Esophagus muscularis mucosa (tissue), 4 donors: Measurements from ENCODE around the gene NTF4. TPM values are rescaled to one million over a fixed set of nuclear protein-coding genes. Genes with fewer than 3 reads are reported as not detected.
"Not testable (repeated sequence)": the region's sequence is repeated elsewhere in the genome, so short reads cannot be mapped to it uniquely, and the experiment has no call there.

Experiments
- DNase-seq: peaks from one replicate; pipeline ENCODE4 v3.0.0-alpha.2; 2017; ENCODE audit errors: extremely low spot score
- H3K27ac ChIP-seq, 4 donors: fragments of 200-600 bp; sonication (generic); replicated peaks in 1 of 4; 1 replicate in 3 of 4; 2 replicates in 1 of 4; pipeline ENCODE4 v1.5.1; 2016 to 2019; ENCODE audit warnings: mild to moderate bottlenecking in 1 of 4
- H3K27me3 ChIP-seq, 4 donors: fragments of 200-600 bp; sonication (generic); one replicate each; pipeline versions ENCODE4 v1.5.1 to v1.6.0; 2016 to 2019
- H3K36me3 ChIP-seq, 4 donors: fragments of 200-600 bp; sonication (generic); one replicate each; pipeline ENCODE4 v1.5.1; 2016 to 2019
- H3K4me1 ChIP-seq, 4 donors: fragments of 200-600 bp; sonication (generic); one replicate each; pipeline ENCODE4 v1.5.1; 2016 to 2019
- H3K4me3 ChIP-seq, 4 donors: fragments of 200-600 bp; sonication (generic); 1 replicate in 2 of 4; 2 replicates in 2 of 4; pipeline ENCODE4 v1.5.1; 2016 to 2019; ENCODE audit warnings: mild to moderate bottlenecking in 4 of 4, moderate library complexity in 1 of 4
- H3K9me3 ChIP-seq, 4 donors: fragments of 200-600 bp; sonication (generic); 1 replicate in 3 of 4; 2 replicates in 1 of 4; pipeline ENCODE4 v1.5.1; 2016 to 2019
- CTCF ChIP-seq, 3 experiments: fragments of 200-600 bp in 2 of 3; fragments of 450-650 bp in 1 of 3; sonication (generic) in 2 of 3; IDR thresholded peaks; one replicate each; pipeline ENCODE4 v1.5.1; 2017 to 2019; ENCODE audit warnings: antibody characterized with exemption in 3 of 3, mild to moderate bottlenecking in 2 of 3, moderate library complexity in 1 of 3
- EP300 ChIP-seq: sonication (generic); formaldehyde crosslinking; IDR thresholded peaks from one replicate; pipeline ENCODE4 v1.6.1; 2017; ENCODE audit warnings: antibody characterized with exemption
- POLR2A ChIP-seq: fragments of 450-650 bp; IDR thresholded peaks from one replicate; pipeline ENCODE4 v1.6.1; 2017; ENCODE audit warnings: antibody characterized with exemption, moderate library complexity, mild to moderate bottlenecking, low read depth
- POLR2AphosphoS5 ChIP-seq, 2 donors: sonication (generic); formaldehyde crosslinking; IDR thresholded peaks; one replicate each; pipeline ENCODE4 v1.6.1; 2017; ENCODE audit warnings: antibody characterized with exemption in 2 of 2
- WGBS: methylation state at CpG from one replicate; pipeline ENCODE4 v1.1.5; 2018; 5-methylcytosine and 5-hydroxymethylcytosine counted together
- intact Hi-C: fragments of 100-400 bp; cut with DNase I; formaldehyde crosslinking; loops from one replicate; pipeline ENCODE4 v1.15.1; 2023
- total RNA-seq, 4 donors: library from RNA; depleted of rRNA; stranded (reverse); fragments of >200 nt; gene quantifications; one replicate each; pipeline versions ENCODE4 v1.1.0 to v1.2.1, GENCODE V29; 2016

The NTF4 gene
- total RNA-seq, 4 donors from 2014 or later: not detected

GRCh38 chr19:49028686-49029085 is 35.9 kb downstream of the NTF4 start:
- H3K27ac ChIP-seq, H3K4me3 ChIP-seq, intact Hi-C loops, H3K36me3 ChIP-seq, H3K27me3 ChIP-seq, H3K4me1 ChIP-seq, DNase-seq, H3K9me3 ChIP-seq: not testable (repeated sequence)
- 83% methylated on average over 9 of the region's 9 CpGs for WGBS

- intact Hi-C loops, H3K36me3 ChIP-seq, H3K27ac ChIP-seq, H3K27me3 ChIP-seq, H3K4me3 ChIP-seq, H3K9me3 ChIP-seq, DNase-seq, H3K4me1 ChIP-seq: not testable (repeated sequence)
- WGBS: 81% methylated on average over 23 of the region's 23 CpGs
Measured at GRCh38 chr19:49025599-49025998, 39.0 kb downstream of the NTF4 start.

- peaks cover 0 to 10% (median 4%) of the 10 kb centered on the region in 4 donors for H3K27me3 ChIP-seq
- H3K9me3 ChIP-seq, H3K4me3 ChIP-seq, H3K4me1 ChIP-seq, H3K36me3 ChIP-seq, intact Hi-C loops, H3K27ac ChIP-seq, DNase-seq: not testable (repeated sequence)
- 92% methylated on average over 2 of the region's 6 CpGs for WGBS
Measured at GRCh38 chr19:49025088-49025487, 39.5 kb downstream of the NTF4 start.

- DNase-seq, H3K9me3 ChIP-seq, intact Hi-C loops, H3K4me1 ChIP-seq, H3K4me3 ChIP-seq, H3K36me3 ChIP-seq, H3K27ac ChIP-seq: not testable (repeated sequence)
- WGBS: 76% methylated on average over 12 of the region's 15 CpGs
- H3K27me3 ChIP-seq: peaks cover 0 to 19% (median 11%) of the 10 kb centered on the region in 4 donors
Measured at GRCh38 chr19:49024233-49024632, 40.4 kb downstream of the NTF4 start, which contains the start of gene CGB3. Gene CGB3, minus strand, starts transcription at chr19:49024333. Its CDS starts 362 bp downstream, at chr19:49023971.

GRCh38 chr19:49022116-49022515 is 42.5 kb downstream of the NTF4 start:
- 93% methylated on average over 9 of the region's 9 CpGs for WGBS
- H3K27me3 ChIP-seq: peaks cover 0 to 37% (median 14%) of the 10 kb centered on the region in 4 donors
- no peaks in the 10 kb centered on the region for H3K36me3 ChIP-seq
- intact Hi-C loops: no loop called here
- H3K4me3 ChIP-seq: no peak overlapping the region
- no peaks in the 10 kb centered on the region for H3K9me3 ChIP-seq
- peaks cover 19 to 28% (median 26%) of the 10 kb centered on the region in 4 donors for H3K4me1 ChIP-seq
- no peak for DNase-seq
- no peak overlapping the region for H3K27ac ChIP-seq
- TF ChIP-seq CTCF (IDR thresholded peaks at IDR 0.05): no peak
- no peak for TF ChIP-seq POLR2A
- no peak for TF ChIP-seq POLR2AphosphoS5 (IDR thresholded peaks at IDR 0.05)
- no peak for TF ChIP-seq EP300

- Histone ChIP-seq H3K27ac (no peak overlapping the region), H3K9me3 (no peaks in the 10 kb centered on the region), H3K27me3 (peaks cover 0 to 41% (median 14%) of the 10 kb centered on the region in 4 donors), H3K4me1 (peaks cover 19 to 30% (median 26%) of the 10 kb centered on the region in 4 donors), H3K36me3 (peaks cover 0 to 4% (median 2%) of the 10 kb centered on the region in 4 donors), H3K4me3 (no peak overlapping the region)
- TF ChIP-seq POLR2AphosphoS5 (IDR thresholded peaks at IDR 0.05) (no peak), CTCF (IDR thresholded peaks at IDR 0.05) (no peak), POLR2A (no peak)
- intact Hi-C loops: no loop called here
- WGBS: 46% methylated on average over 16 of the region's 16 CpGs
- DNase-seq: no peak
Measured at GRCh38 chr19:49020931-49021895, 43.4 kb downstream of the NTF4 start.
